WTC11 (cell line): ENCODE results near the gene CYB561D1.

Experiments used
- CTCF ChIP-seq: fragments of 200-600 bp; IDR thresholded peaks from 2 replicates; pipeline ENCODE4 v1.8.0; 2022; ENCODE audit warnings: antibody characterized with exemption
- MYBL2 ChIP-seq: sonication (generic); formaldehyde crosslinking; IDR thresholded peaks from 2 replicates; pipeline ENCODE4 v1.8.1; 2023; ENCODE audit warnings: mild to moderate bottlenecking, moderate library complexity, missing genetic modification reagents
- USF1 ChIP-seq: sonication (generic); formaldehyde crosslinking; IDR thresholded peaks from 2 replicates; pipeline ENCODE4 v1.8.0; 2022; ENCODE audit warnings: mild to moderate bottlenecking, missing genetic modification reagents

GRCh38 chr1:109487261-109487660, 6.6 kb upstream of the CYB561D1 start:
- TF ChIP-seq USF1 (no peak), CTCF (no peak), MYBL2 (CRISPR knock-in tag) (no peak)
